GM23338 (cell line): ENCODE measurements around the gene ACP5. TPM values are rescaled to one million over a fixed set of nuclear protein-coding genes. Genes with fewer than 3 reads are reported as not detected.
"Not testable (repeated sequence)": the region's sequence is repeated elsewhere in the genome, so short reads cannot be mapped to it uniquely, and the experiment has no call there.

Experiments
- ATAC-seq: fragments of 200-7000 bp; cut with Tn5 transposase; 3 replicates; pipeline ENCODE4 v1.9.1; 2020
- DNase-seq: peaks from one replicate; pipeline ENCODE4 v3.0.0-alpha.2; 2015; ENCODE audit warnings: low spot score
- H2AFZ ChIP-seq: fragments of 200-600 bp; sonication (generic); 2 replicates; pipeline ENCODE4 v1.8.0; 2016; ENCODE audit warnings: antibody characterized with exemption, mild to moderate bottlenecking, moderate library complexity
- H3F3A ChIP-seq: fragments of 200-600 bp; sonication (generic); replicated peaks from 2 replicates; pipeline ENCODE4 v1.8.0; 2017; ENCODE audit warnings: antibody characterized with exemption, mixed run types, low read depth
- H3K27ac ChIP-seq: fragments of 200-600 bp; sonication (generic); 2 replicates; pipeline ENCODE4 v1.6.1; 2016; ENCODE audit warnings: low read depth
- H3K27me3 ChIP-seq: fragments of 200-600 bp; sonication (generic); 2 replicates; pipeline ENCODE4 v1.8.0; 2016; ENCODE audit warnings: mild to moderate bottlenecking, mixed run types, moderate library complexity; ENCODE audit not compliant: insufficient read depth
- H3K36me3 ChIP-seq: fragments of 200-600 bp; sonication (generic); 2 replicates; pipeline ENCODE4 v1.8.0; 2016; ENCODE audit warnings: mild to moderate bottlenecking; ENCODE audit not compliant: insufficient read depth
- H3K4me1 ChIP-seq: fragments of 200-600 bp; sonication (generic); 2 replicates; pipeline ENCODE4 v1.8.0; 2016; ENCODE audit warnings: mild to moderate bottlenecking, moderate library complexity; ENCODE audit not compliant: insufficient read depth
- H3K4me2 ChIP-seq: fragments of 200-600 bp; sonication (generic); 2 replicates; pipeline ENCODE4 v1.7.1; 2017; ENCODE audit warnings: mixed run types
- H3K4me3 ChIP-seq: fragments of 200-600 bp; sonication (generic); 2 replicates; pipeline ENCODE4 v1.6.1; 2016; ENCODE audit warnings: mixed run types
- H3K79me2 ChIP-seq: fragments of 200-600 bp; sonication (generic); replicated peaks from 2 replicates; pipeline ENCODE4 v1.8.0; 2017; ENCODE audit warnings: mild to moderate bottlenecking; ENCODE audit not compliant: insufficient read depth
- H3K9me2 ChIP-seq: fragments of 200-600 bp; sonication (generic); 2 replicates; pipeline ENCODE4 v1.8.0; 2017; ENCODE audit not compliant: insufficient read depth
- H4K20me1 ChIP-seq: fragments of 200-600 bp; sonication (generic); replicated peaks from 2 replicates; pipeline ENCODE4 v1.8.0; 2017; ENCODE audit warnings: mild to moderate bottlenecking; ENCODE audit not compliant: insufficient read depth
- H3K27ac Mint-ChIP-seq: 2 replicates; pipeline ENCODE4 v1.8.0; 2020; ENCODE audit warnings: inconsistent platforms, mild to moderate bottlenecking, moderate library complexity, mixed read lengths
- H3K27me3 Mint-ChIP-seq: 3 replicates; pipeline ENCODE4 v1.8.0; 2022; ENCODE audit warnings: low read depth, mild to moderate bottlenecking, moderate library complexity, mixed read lengths, inconsistent platforms; ENCODE audit not compliant: insufficient read depth, poor library complexity
- H3K36me3 Mint-ChIP-seq: 3 replicates; pipeline ENCODE4 v1.8.0; 2021; ENCODE audit warnings: low read depth, mild to moderate bottlenecking, inconsistent platforms, moderate library complexity, mixed read lengths
- H3K4me1 Mint-ChIP-seq: 3 replicates; pipeline ENCODE4 v1.8.0; 2020; ENCODE audit warnings: mild to moderate bottlenecking, inconsistent platforms, mixed read lengths
- H3K4me3 Mint-ChIP-seq: 3 replicates; pipeline ENCODE4 v1.8.0; 2021; ENCODE audit warnings: moderate library complexity, mild to moderate bottlenecking, inconsistent platforms, mixed read lengths
- H3K9me3 Mint-ChIP-seq: 3 replicates; pipeline ENCODE4 v1.8.0; 2020; ENCODE audit warnings: moderate library complexity, mild to moderate bottlenecking, inconsistent platforms, mixed read lengths
- CTCF ChIP-seq, 2 experiments: fragments of 200-600 bp in 1 of 2; sonication (generic) in 1 of 2; conservative IDR thresholded peaks; 2 replicates each; pipeline versions ENCODE4 v1.5.1 to v1.6.1; 2016 to 2017; ENCODE audit warnings: antibody characterized with exemption in 2 of 2, low read depth in 2 of 2, mild to moderate bottlenecking in 2 of 2, moderate library complexity in 1 of 2
- EZH2 ChIP-seq: fragments of 200-600 bp; sonication (generic); IDR thresholded peaks from one replicate; pipeline ENCODE4 v1.8.0; 2017; ENCODE audit warnings: antibody characterized with exemption, mild to moderate bottlenecking, low read depth; ENCODE audit not compliant: unreplicated experiment
- NANOG ChIP-seq: IDR thresholded peaks from 2 replicates; pipeline ENCODE4 v1.6.1; 2016; ENCODE audit warnings: antibody characterized with exemption, borderline replicate concordance
- POLR2AphosphoS5 ChIP-seq: IDR thresholded peaks from 2 replicates; pipeline ENCODE4 v1.6.1; 2016; ENCODE audit warnings: antibody characterized with exemption, low read depth
- ZNF331 ChIP-seq: fragments of 250-450 bp; sonication (Bioruptor Pico); IDR thresholded peaks from 2 replicates; pipeline ENCODE4 v1.5.0; 2020; ENCODE audit warnings: low read depth, mild to moderate bottlenecking, moderate library complexity
- polyA plus RNA-seq: library from polyadenylated mRNA; unstranded; fragments of >200 nt; fragmentation: Nextera tagmentation; extraction: Ambion mirVana; gene quantifications from 2 replicates; pipeline ENCODE4 v1.2.1, GENCODE V29; 2016
- total RNA-seq: library from RNA; depleted of rRNA; stranded (reverse); fragments of >200 nt; shearing (Covaris generic); gene quantifications from 2 replicates; pipeline ENCODE4 v1.2.3, GENCODE V29; 2014
- TF ChIP-seq, protein P1 (sequence below): IDR thresholded peaks from 2 replicates; pipeline ENCODE4 v1.6.1; 2016; ENCODE audit warnings: antibody characterized with exemption

ACP5 gene
- total and polyA plus RNA-seq, 2 experiments from 2014 or later = 6.7 to 12.8 TPM

- Histone ChIP-seq H3K4me2 (no peak overlapping the region), H3K27ac (no peak overlapping the region), H2AFZ (no peak overlapping the region), H3F3A (no peaks in the 10 kb centered on the region), H3K79me2 (peaks cover 96% of the 10 kb centered on the region), H3K27me3 (no peaks in the 10 kb centered on the region), H4K20me1 (peaks cover 12% of the 10 kb centered on the region; the same call in 1 of the 2 replicates), H3K9me2 (peaks cover 5% of the 10 kb centered on the region; the same call in 1 of the 2 replicates), H3K4me1 (peaks cover 11% of the 10 kb centered on the region), H3K4me3 (no peak overlapping the region), H3K36me3 (peaks cover 15% of the 10 kb centered on the region)
- Mint-ChIP-seq H3K27ac (no peak overlapping the region), H3K27me3 (peaks cover 3% of the 10 kb centered on the region), H3K4me3 (no peak overlapping the region), H3K4me1 (peaks cover 9% of the 10 kb centered on the region), H3K36me3 (peaks cover 86% of the 10 kb centered on the region), H3K9me3 (peaks cover 61% of the 10 kb centered on the region)
- no peak for ATAC-seq
- no peak for DNase-seq
- TF ChIP-seq CTCF (conservative IDR thresholded peaks at IDR 0.05; ENCODE audit: low read depth in 2 of 2) = no peak
- TF ChIP-seq POLR2AphosphoS5 = no peak
- no peak for TF ChIP-seq ZNF331
- TF ChIP-seq, protein P1, sequence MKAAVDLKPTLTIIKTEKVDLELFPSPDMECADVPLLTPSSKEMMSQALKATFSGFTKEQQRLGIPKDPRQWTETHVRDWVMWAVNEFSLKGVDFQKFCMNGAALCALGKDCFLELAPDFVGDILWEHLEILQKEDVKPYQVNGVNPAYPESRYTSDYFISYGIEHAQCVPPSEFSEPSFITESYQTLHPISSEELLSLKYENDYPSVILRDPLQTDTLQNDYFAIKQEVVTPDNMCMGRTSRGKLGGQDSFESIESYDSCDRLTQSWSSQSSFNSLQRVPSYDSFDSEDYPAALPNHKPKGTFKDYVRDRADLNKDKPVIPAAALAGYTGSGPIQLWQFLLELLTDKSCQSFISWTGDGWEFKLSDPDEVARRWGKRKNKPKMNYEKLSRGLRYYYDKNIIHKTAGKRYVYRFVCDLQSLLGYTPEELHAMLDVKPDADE = no peak
- TF ChIP-seq NANOG = no peak
Observed at GRCh38 chr19:11606484-11606883, 29.0 kb upstream of the ACP5 start.

DNA sequence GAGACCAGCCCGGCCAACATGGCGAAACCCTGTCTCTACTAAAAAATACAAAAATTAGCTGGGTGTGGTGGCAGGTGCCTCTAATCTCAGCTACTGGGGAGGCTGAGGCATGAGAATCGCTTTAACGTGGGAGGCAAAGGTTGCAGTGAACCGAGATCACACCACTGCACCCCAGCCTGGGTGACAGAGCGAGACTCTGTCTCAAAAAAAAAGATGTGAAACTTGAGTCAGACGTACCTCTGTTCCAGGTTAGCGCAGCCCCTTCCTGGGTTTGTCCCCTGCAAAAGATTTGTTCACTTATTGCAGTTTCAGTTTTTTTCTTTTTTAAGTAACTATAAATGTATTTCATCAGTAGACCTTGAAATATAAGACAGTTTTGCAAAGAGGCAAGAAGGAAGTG is 22.3 kb upstream of the ACP5 start:
- Histone ChIP-seq H3K4me1 (peaks cover 11% of the 10 kb centered on the region), H3K36me3 (peaks cover 20% of the 10 kb centered on the region), H3K79me2 (peaks cover 71% of the 10 kb centered on the region), H4K20me1 (peaks cover 20% of the 10 kb centered on the region)
- not testable (repeated sequence) for ATAC-seq, H3K4me2 ChIP-seq, H3K27ac Mint-ChIP-seq, H3K4me3 ChIP-seq, H3K27me3 ChIP-seq, H3F3A ChIP-seq, H3K27me3 Mint-ChIP-seq, H3K27ac ChIP-seq, H3K4me3 Mint-ChIP-seq, DNase-seq, H2AFZ ChIP-seq, H3K9me2 ChIP-seq
- peaks cover 18% of the 10 kb centered on the region for H3K9me3 Mint-ChIP-seq
- H3K36me3 Mint-ChIP-seq = peaks cover 66% of the 10 kb centered on the region
- H3K4me1 Mint-ChIP-seq = peaks cover 16% of the 10 kb centered on the region

DNA sequence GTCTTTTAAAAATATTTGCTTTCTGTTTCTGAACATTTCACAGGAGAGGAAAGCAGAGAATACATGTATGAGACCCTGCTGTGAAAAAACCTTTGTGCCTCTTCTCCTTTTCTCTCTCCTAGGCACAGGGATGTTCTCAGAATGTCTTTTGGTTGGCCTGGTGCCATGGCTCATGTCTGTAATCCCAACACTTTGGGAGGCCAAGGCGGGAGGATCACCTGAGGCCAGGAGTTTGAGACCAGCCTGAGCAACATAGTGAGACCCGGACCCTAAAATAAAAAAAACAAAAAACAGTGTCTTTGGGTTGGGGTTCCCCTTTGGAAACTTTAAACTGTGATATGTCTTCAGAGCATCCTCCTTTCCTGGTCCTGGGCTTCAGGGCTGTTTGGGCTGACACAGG is 21.3 kb upstream of the ACP5 start:
- Histone ChIP-seq H3K4me1 (peaks cover 11% of the 10 kb centered on the region), H3F3A (no peaks in the 10 kb centered on the region; the same call in 1 of the 2 replicates), H3K79me2 (peaks cover 62% of the 10 kb centered on the region), H3K36me3 (peaks cover 11% of the 10 kb centered on the region), H3K27me3 (no peaks in the 10 kb centered on the region), H3K4me2 (peak overlapping the region; percentile 84), H3K27ac (no peak overlapping the region), H3K4me3 (peak overlapping the region; percentile 97), H3K9me2 (no peaks in the 10 kb centered on the region), H4K20me1 (peaks cover 20% of the 10 kb centered on the region), H2AFZ (no peak overlapping the region)
- H3K27me3 Mint-ChIP-seq = peaks cover 4% of the 10 kb centered on the region
- no peak for DNase-seq
- H3K4me1 Mint-ChIP-seq = peaks cover 16% of the 10 kb centered on the region
- no peak for ATAC-seq
- peak overlapping the region; percentile 97 for H3K4me3 Mint-ChIP-seq
- no peak overlapping the region for H3K27ac Mint-ChIP-seq
- peaks cover 56% of the 10 kb centered on the region for H3K36me3 Mint-ChIP-seq
- no peak for TF ChIP-seq EZH2
- TF ChIP-seq, protein P1 = no peak
- peaks cover 9% of the 10 kb centered on the region for H3K9me3 Mint-ChIP-seq
